Transverse colon (tissue), 4 donors: ENCODE measurements around the gene ATF3. TPM values are rescaled to one million over a fixed set of nuclear protein-coding genes. Genes with fewer than 3 reads are reported as not detected.

Source experiments
- DNase-seq: peaks from one replicate; pipeline ENCODE4 v3.0.0-alpha.2; 2019
- H3K27ac ChIP-seq, 4 donors: fragments of 200-600 bp; sonication (generic); 2 replicates each; pipeline ENCODE4 v1.5.1; 2016 to 2018; ENCODE audit warnings: inconsistent platforms in 4 of 4
- H3K27me3 ChIP-seq: fragments of 200-600 bp; sonication (generic); 2 replicates; pipeline ENCODE4 v1.5.1; 2017; ENCODE audit warnings: inconsistent platforms
- H3K36me3 ChIP-seq, 4 donors: fragments of 200-600 bp; sonication (generic); 2 replicates each; pipeline ENCODE4 v1.5.1; 2017 to 2019; ENCODE audit warnings: inconsistent platforms in 4 of 4
- H3K4me1 ChIP-seq, 4 donors: fragments of 200-600 bp; sonication (generic); 2 replicates each; pipeline ENCODE4 v1.5.1; 2017 to 2020; ENCODE audit warnings: inconsistent platforms in 4 of 4
- H3K4me3 ChIP-seq, 4 donors: fragments of 200-600 bp; sonication (generic); 1 replicate in 1 of 4; 2 replicates in 3 of 4; pipeline versions ENCODE4 v1.5.1 to v1.6.1; 2017 to 2019; ENCODE audit warnings: inconsistent platforms in 4 of 4
- H3K9me3 ChIP-seq, 2 donors: fragments of 200-600 bp; sonication (generic); 2 replicates each; pipeline ENCODE4 v1.5.1; 2017 to 2019; ENCODE audit warnings: inconsistent platforms in 2 of 2
- EP300 ChIP-seq: sonication (generic); formaldehyde crosslinking; IDR thresholded peaks from one replicate; pipeline ENCODE4 v1.6.1; 2017; ENCODE audit warnings: antibody characterized with exemption, low read depth
- POLR2A ChIP-seq: fragments of 450-650 bp; IDR thresholded peaks from one replicate; pipeline ENCODE4 v1.6.1; 2016; ENCODE audit warnings: antibody characterized with exemption, mild to moderate bottlenecking, moderate library complexity
- POLR2AphosphoS5 ChIP-seq, 3 donors: sonication (generic); formaldehyde crosslinking; IDR thresholded peaks; one replicate each; pipeline ENCODE4 v1.6.1; 2016; ENCODE audit warnings: antibody characterized with exemption in 3 of 3
- WGBS, 2 donors: methylation state at CpG; one replicate each; pipeline ENCODE4 v1.1.5; 2018; ENCODE audit warnings: low coverage in 1 of 2; 5-methylcytosine and 5-hydroxymethylcytosine counted together
- in situ Hi-C, 4 donors: fragments of 200-750 bp; cut with MboI; loops; one replicate each; pipeline versions ENCODE4 v1.15.0 to v1.15.1; 2017; ENCODE audit warnings: low sequenced_read_pairs in 3 of 4, low pct_ligation_motif_present in 1 of 4, low pct_unique_long_range_greater_than_20kb in 1 of 4
- intact Hi-C: fragments of 100-400 bp; cut with DNase I; formaldehyde crosslinking; loops from one replicate; pipeline ENCODE4 v1.15.1; 2023; ENCODE audit warnings: low total_unique reads
- total RNA-seq, 4 donors: library from RNA; depleted of rRNA; stranded (reverse); fragments of >200 nt; gene quantifications; one replicate each; pipeline ENCODE4 v1.1.0, GENCODE V29; 2016
- TF ChIP-seq, protein P1 (sequence below), 5 experiments: fragments of 200-600 bp in 3 of 5; fragments of 450-650 bp in 2 of 5; sonication (generic) in 3 of 5; IDR thresholded peaks; 1 replicate in 2 of 5; 2 replicates in 3 of 5; pipeline ENCODE4 v1.5.1; 2016 to 2017; ENCODE audit warnings: antibody characterized with exemption in 5 of 5, inconsistent platforms in 3 of 5, mild to moderate bottlenecking in 2 of 5, moderate library complexity in 1 of 5

The ATF3 gene
- total RNA-seq, 4 donors from 2014 or later, result 7.8 to 84.8 (median 46.1) TPM

DNA sequence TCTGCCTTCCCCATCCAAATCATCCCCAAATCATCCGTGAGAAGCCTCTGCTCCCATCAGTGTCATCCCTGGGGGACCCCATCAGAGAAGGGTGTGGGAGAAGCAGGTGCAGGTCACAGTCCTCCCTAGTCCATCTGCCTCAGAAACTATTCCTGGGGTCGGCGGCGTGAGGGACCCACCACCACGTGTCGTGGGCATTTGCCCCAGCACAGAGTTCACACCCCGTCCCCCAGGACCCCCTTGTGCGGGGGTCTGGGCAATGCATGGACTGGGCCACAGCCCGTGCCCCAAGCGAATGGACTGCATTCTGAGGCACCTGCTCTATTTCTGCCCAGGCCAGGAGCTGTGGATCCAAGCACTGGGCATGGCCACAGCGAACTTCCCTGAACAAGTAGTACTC is 38.4 kb downstream of the ATF3 start:
- peaks cover 0 to 4% (median 0%) of the 10 kb centered on the region in 4 donors for H3K4me1 ChIP-seq
- DNase-seq, result no peak
- no peaks in the 10 kb centered on the region for H3K27me3 ChIP-seq
- intact Hi-C loops, result no loop called here
- in situ Hi-C loops, result no loop called here
- H3K4me3 ChIP-seq, result no peak overlapping the region
- H3K27ac ChIP-seq, result no peak overlapping the region
- 89 to 100% methylated on average over 1 to 11 of the region's 11 CpGs for WGBS, 2 donors
- H3K36me3 ChIP-seq, result no peaks in the 10 kb centered on the region
- TF ChIP-seq EP300, result no peak
- TF ChIP-seq POLR2A, result no peak
- TF ChIP-seq POLR2AphosphoS5 (IDR thresholded peaks at IDR 0.05), result no peak
- TF ChIP-seq, protein P1, sequence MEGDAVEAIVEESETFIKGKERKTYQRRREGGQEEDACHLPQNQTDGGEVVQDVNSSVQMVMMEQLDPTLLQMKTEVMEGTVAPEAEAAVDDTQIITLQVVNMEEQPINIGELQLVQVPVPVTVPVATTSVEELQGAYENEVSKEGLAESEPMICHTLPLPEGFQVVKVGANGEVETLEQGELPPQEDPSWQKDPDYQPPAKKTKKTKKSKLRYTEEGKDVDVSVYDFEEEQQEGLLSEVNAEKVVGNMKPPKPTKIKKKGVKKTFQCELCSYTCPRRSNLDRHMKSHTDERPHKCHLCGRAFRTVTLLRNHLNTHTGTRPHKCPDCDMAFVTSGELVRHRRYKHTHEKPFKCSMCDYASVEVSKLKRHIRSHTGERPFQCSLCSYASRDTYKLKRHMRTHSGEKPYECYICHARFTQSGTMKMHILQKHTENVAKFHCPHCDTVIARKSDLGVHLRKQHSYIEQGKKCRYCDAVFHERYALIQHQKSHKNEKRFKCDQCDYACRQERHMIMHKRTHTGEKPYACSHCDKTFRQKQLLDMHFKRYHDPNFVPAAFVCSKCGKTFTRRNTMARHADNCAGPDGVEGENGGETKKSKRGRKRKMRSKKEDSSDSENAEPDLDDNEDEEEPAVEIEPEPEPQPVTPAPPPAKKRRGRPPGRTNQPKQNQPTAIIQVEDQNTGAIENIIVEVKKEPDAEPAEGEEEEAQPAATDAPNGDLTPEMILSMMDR (IDR thresholded peaks at IDR 0.05), result no peak
- H3K9me3 ChIP-seq, result no peaks in the 10 kb centered on the region

GRCh38 chr1:212648431-212648830 is 39.9 kb downstream of the ATF3 start:
- no peak overlapping the region for H3K4me3 ChIP-seq
- DNase-seq, result no peak
- H3K4me1 ChIP-seq, result peaks cover 0 to 4% (median 0%) of the 10 kb centered on the region in 4 donors
- H3K27me3 ChIP-seq, result no peaks in the 10 kb centered on the region
- H3K27ac ChIP-seq, result no peak overlapping the region
- H3K36me3 ChIP-seq, result no peaks in the 10 kb centered on the region
- WGBS, 2 donors, result 81 to 84% methylated on average over 3 of the region's 3 CpGs
- in situ Hi-C loops, result no loop called here
- intact Hi-C loops, result no loop called here
- H3K9me3 ChIP-seq, result no peaks in the 10 kb centered on the region
- TF ChIP-seq POLR2A, result no peak
- no peak for TF ChIP-seq POLR2AphosphoS5 (IDR thresholded peaks at IDR 0.05)
- TF ChIP-seq, protein P1 (IDR thresholded peaks at IDR 0.05), result no peak
- no peak for TF ChIP-seq EP300

- Histone ChIP-seq H3K4me3 (no peak overlapping the region), H3K36me3 (no peaks in the 10 kb centered on the region), H3K9me3 (no peaks in the 10 kb centered on the region), H3K27ac (no peak overlapping the region), H3K4me1 (peaks cover 0 to 4% (median 0%) of the 10 kb centered on the region in 4 donors), H3K27me3 (no peaks in the 10 kb centered on the region)
- intact Hi-C loops (no loop called here), in situ Hi-C loops (no loop called here)
- WGBS, 2 donors, result 79 to 83% methylated on average over 2 of the region's 2 CpGs
- TF ChIP-seq POLR2AphosphoS5 (IDR thresholded peaks at IDR 0.05) (no peak), EP300 (no peak)
- DNase-seq, result no peak
These were observed 40.5 kb downstream of the ATF3 start for GRCh38 chr1:212649020-212649419.

GRCh38 chr1:212650228-212650627 is 41.7 kb downstream of the ATF3 start:
- in situ Hi-C loops, result loop anchor here (25.0 kb wide), 3 partner anchors 112 to 337 kb away; partner anchors contain the start of genes NSL1 (in 1 of the 4) and TATDN3 (in 1 of the 4)

More at GRCh38 chr1:212650228-212650627, 41.7 kb downstream of the ATF3 start:
- peaks cover 3% of the 10 kb centered on the region for H3K27me3 ChIP-seq
- no peaks in the 10 kb centered on the region for H3K9me3 ChIP-seq
- no peaks in the 10 kb centered on the region for H3K4me1 ChIP-seq
- H3K27ac ChIP-seq, result no peak overlapping the region
- H3K4me3 ChIP-seq, result no peak overlapping the region
- TF ChIP-seq POLR2A (no peak), EP300 (no peak), POLR2AphosphoS5 (IDR thresholded peaks at IDR 0.05) (no peak)
- TF ChIP-seq, protein P1 (IDR thresholded peaks at IDR 0.05), result no peak
- H3K36me3 ChIP-seq, result no peaks in the 10 kb centered on the region
- 0 to 35% methylated on average over 2 to 3 of the region's 3 CpGs for WGBS, 2 donors
- intact Hi-C loops, result no loop called here
- no peak for DNase-seq
